Neural progenitor cell (in vitro differentiated cells): ENCODE measurements around the gene ATP6V0D1. TPM values are rescaled to one million over a fixed set of nuclear protein-coding genes. Genes with fewer than 3 reads are reported as not detected.

Experiments
- DNase-seq: peaks from one replicate; pipeline ENCODE4 v3.0.0-alpha.2; 2016; ENCODE audit warnings: low spot score
- H2AFZ ChIP-seq: fragments of 200-600 bp; sonication (generic); replicated peaks from 2 replicates; pipeline ENCODE4 v1.6.1; 2016; ENCODE audit warnings: antibody characterized with exemption
- H3F3A ChIP-seq: fragments of 200-600 bp; sonication (generic); 2 replicates; pipeline ENCODE4 v1.6.1; 2016; ENCODE audit warnings: antibody characterized with exemption, low read depth
- H3K27ac ChIP-seq: fragments of 200-600 bp; sonication (generic); 2 replicates; pipeline ENCODE4 v1.5.1; 2016; ENCODE audit warnings: mild to moderate bottlenecking
- H3K27me3 ChIP-seq: fragments of 200-600 bp; sonication (generic); 2 replicates; pipeline ENCODE4 v1.6.1; 2016; ENCODE audit warnings: mild to moderate bottlenecking, moderate library complexity
- H3K36me3 ChIP-seq: fragments of 200-600 bp; sonication (generic); 2 replicates; pipeline ENCODE4 v1.5.1; 2016
- H3K4me1 ChIP-seq: fragments of 200-600 bp; sonication (generic); 2 replicates; pipeline ENCODE4 v1.6.1; 2016; ENCODE audit warnings: mixed run types
- H3K4me2 ChIP-seq: fragments of 200-600 bp; sonication (generic); 2 replicates; pipeline ENCODE4 v1.6.1; 2016
- H3K4me3 ChIP-seq: fragments of 200-600 bp; sonication (generic); 2 replicates; pipeline ENCODE4 v1.5.1; 2016
- H3K79me2 ChIP-seq: fragments of 200-600 bp; sonication (generic); 2 replicates; pipeline ENCODE4 v1.6.1; 2016; ENCODE audit warnings: low read depth
- H3K9ac ChIP-seq: fragments of 200-600 bp; sonication (generic); 2 replicates; pipeline ENCODE4 v1.6.1; 2016
- H3K9me3 ChIP-seq: fragments of 200-600 bp; sonication (generic); 2 replicates; pipeline ENCODE4 v1.5.1; 2016; ENCODE audit warnings: low read depth
- H4K20me1 ChIP-seq: fragments of 200-600 bp; sonication (generic); 2 replicates; pipeline ENCODE4 v1.6.1; 2016; ENCODE audit warnings: low read depth
- H3K27ac Mint-ChIP-seq: 3 replicates; pipeline ENCODE4 v1.8.0; 2021; ENCODE audit warnings: mixed read lengths
- H3K27me3 Mint-ChIP-seq: 2 replicates; pipeline ENCODE4 v1.8.0; 2022; ENCODE audit warnings: low read depth, mild to moderate bottlenecking, inconsistent platforms, moderate library complexity, mixed read lengths; ENCODE audit not compliant: insufficient read depth
- H3K36me3 Mint-ChIP-seq: 3 replicates; pipeline ENCODE4 v1.8.0; 2021; ENCODE audit warnings: mixed read lengths
- H3K4me1 Mint-ChIP-seq: 3 replicates; pipeline ENCODE4 v1.8.0; 2021; ENCODE audit warnings: mixed read lengths
- H3K4me3 Mint-ChIP-seq: 3 replicates; pipeline ENCODE4 v1.8.0; 2021; ENCODE audit warnings: mild to moderate bottlenecking, moderate library complexity, mixed read lengths
- H3K9me3 Mint-ChIP-seq: 3 replicates; pipeline ENCODE4 v1.8.0; 2020; ENCODE audit warnings: mixed read lengths
- EZH2 ChIP-seq: fragments of 200-600 bp; sonication (generic); IDR thresholded peaks from 2 replicates; pipeline ENCODE4 v1.6.1; 2017; ENCODE audit warnings: antibody characterized with exemption, mild to moderate bottlenecking, moderate library complexity
- EZH2phosphoT487 ChIP-seq: fragments of 200-600 bp; sonication (generic); IDR thresholded peaks from 2 replicates; pipeline ENCODE4 v1.6.1; 2017; ENCODE audit warnings: antibody characterized with exemption
- total RNA-seq: library from RNA; depleted of rRNA; stranded (reverse); fragments of >200 nt; gene quantifications from 2 replicates; pipeline ENCODE4 v1.2.3, GENCODE V29; 2015; ENCODE audit warnings: low replicate concordance
- TF ChIP-seq, protein P1 (sequence below): fragments of 200-600 bp; sonication (generic); IDR thresholded peaks from 2 replicates; pipeline ENCODE4 v1.5.1; 2017; ENCODE audit warnings: antibody characterized with exemption, mild to moderate bottlenecking

ATP6V0D1 gene
- total RNA-seq, 1 donor from 2014 or later = 29.7 TPM

GRCh38 chr16:67449336-67449735 lies 31.6 kb downstream of the ATP6V0D1 start:
- H3K9ac ChIP-seq = no peak overlapping the region
- H3F3A ChIP-seq = no peaks in the 10 kb centered on the region
- no peak for DNase-seq
- Mint-ChIP-seq H3K9me3 (no peaks in the 10 kb centered on the region), H3K27ac (no peak overlapping the region), H3K4me1 (peaks cover 20% of the 10 kb centered on the region), H3K36me3 (peaks cover 14% of the 10 kb centered on the region), H3K4me3 (no peak overlapping the region), H3K27me3 (no peaks in the 10 kb centered on the region)
- H3K4me1 ChIP-seq = no peaks in the 10 kb centered on the region
- H3K27me3 ChIP-seq = no peaks in the 10 kb centered on the region
- no peaks in the 10 kb centered on the region for H3K9me3 ChIP-seq
- H3K4me2 ChIP-seq = no peak overlapping the region
- H3K79me2 ChIP-seq = no peaks in the 10 kb centered on the region
- H3K36me3 ChIP-seq = no peaks in the 10 kb centered on the region
- H3K27ac ChIP-seq = no peak overlapping the region
- H3K4me3 ChIP-seq = no peak overlapping the region
- H2AFZ ChIP-seq = no peak overlapping the region
- TF ChIP-seq EZH2phosphoT487 (no peak), EZH2 (no peak)
- TF ChIP-seq, protein P1, sequence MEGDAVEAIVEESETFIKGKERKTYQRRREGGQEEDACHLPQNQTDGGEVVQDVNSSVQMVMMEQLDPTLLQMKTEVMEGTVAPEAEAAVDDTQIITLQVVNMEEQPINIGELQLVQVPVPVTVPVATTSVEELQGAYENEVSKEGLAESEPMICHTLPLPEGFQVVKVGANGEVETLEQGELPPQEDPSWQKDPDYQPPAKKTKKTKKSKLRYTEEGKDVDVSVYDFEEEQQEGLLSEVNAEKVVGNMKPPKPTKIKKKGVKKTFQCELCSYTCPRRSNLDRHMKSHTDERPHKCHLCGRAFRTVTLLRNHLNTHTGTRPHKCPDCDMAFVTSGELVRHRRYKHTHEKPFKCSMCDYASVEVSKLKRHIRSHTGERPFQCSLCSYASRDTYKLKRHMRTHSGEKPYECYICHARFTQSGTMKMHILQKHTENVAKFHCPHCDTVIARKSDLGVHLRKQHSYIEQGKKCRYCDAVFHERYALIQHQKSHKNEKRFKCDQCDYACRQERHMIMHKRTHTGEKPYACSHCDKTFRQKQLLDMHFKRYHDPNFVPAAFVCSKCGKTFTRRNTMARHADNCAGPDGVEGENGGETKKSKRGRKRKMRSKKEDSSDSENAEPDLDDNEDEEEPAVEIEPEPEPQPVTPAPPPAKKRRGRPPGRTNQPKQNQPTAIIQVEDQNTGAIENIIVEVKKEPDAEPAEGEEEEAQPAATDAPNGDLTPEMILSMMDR = no peak
- peaks cover 10% of the 10 kb centered on the region for H4K20me1 ChIP-seq

DNA sequence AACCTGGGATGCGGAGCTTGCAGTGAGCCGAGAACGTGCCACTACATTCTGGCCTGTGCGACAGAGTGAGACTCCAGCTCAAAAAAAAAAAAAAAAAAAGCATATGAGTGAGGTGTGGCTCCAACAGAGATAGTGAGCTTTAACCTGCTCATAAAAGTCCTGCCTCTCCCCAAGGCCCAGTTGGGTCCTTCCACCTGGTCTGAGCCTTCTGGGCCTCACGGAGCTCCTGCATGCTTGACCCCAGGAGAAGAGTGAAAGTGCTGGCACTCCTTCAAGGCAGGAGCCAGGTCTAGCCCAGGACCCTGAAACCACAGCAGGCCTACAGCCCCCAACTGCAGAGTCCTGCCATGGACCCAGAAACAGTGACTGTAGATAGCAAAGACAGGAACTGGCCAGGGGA lies 32.4 kb downstream of the ATP6V0D1 start:
- Mint-ChIP-seq H3K4me3 (no peak overlapping the region), H3K27ac (no peak overlapping the region), H3K4me1 (peaks cover 13% of the 10 kb centered on the region), H3K36me3 (peaks cover 14% of the 10 kb centered on the region), H3K9me3 (no peaks in the 10 kb centered on the region), H3K27me3 (no peaks in the 10 kb centered on the region)
- H4K20me1 ChIP-seq = peaks cover 6% of the 10 kb centered on the region
- H3K79me2 ChIP-seq = no peaks in the 10 kb centered on the region
- H3K27ac ChIP-seq = no peak overlapping the region
- H3F3A ChIP-seq = no peaks in the 10 kb centered on the region
- H3K36me3 ChIP-seq = no peaks in the 10 kb centered on the region
- no peak overlapping the region for H2AFZ ChIP-seq
- TF ChIP-seq EZH2 = no peak
- TF ChIP-seq, protein P1 = no peak
- TF ChIP-seq EZH2phosphoT487 = no peak
- no peak overlapping the region for H3K4me3 ChIP-seq
- no peak overlapping the region for H3K4me2 ChIP-seq
- no peaks in the 10 kb centered on the region for H3K27me3 ChIP-seq
- H3K9me3 ChIP-seq = no peaks in the 10 kb centered on the region
- DNase-seq = no peak
- H3K4me1 ChIP-seq = no peaks in the 10 kb centered on the region
- H3K9ac ChIP-seq = no peak overlapping the region

- Histone ChIP-seq H3K36me3 (no peaks in the 10 kb centered on the region), H3K9me3 (no peaks in the 10 kb centered on the region), H3K4me1 (no peaks in the 10 kb centered on the region), H3K27ac (no peak overlapping the region), H2AFZ (no peak overlapping the region), H3K79me2 (no peaks in the 10 kb centered on the region), H3K4me3 (no peak overlapping the region), H3K4me2 (no peak overlapping the region), H3K27me3 (no peaks in the 10 kb centered on the region), H3K9ac (no peak overlapping the region), H4K20me1 (peaks cover 6% of the 10 kb centered on the region), H3F3A (no peaks in the 10 kb centered on the region)
- H3K9me3 Mint-ChIP-seq = no peaks in the 10 kb centered on the region
- H3K4me3 Mint-ChIP-seq = no peak overlapping the region
- no peaks in the 10 kb centered on the region for H3K27me3 Mint-ChIP-seq
- peaks cover 10% of the 10 kb centered on the region for H3K36me3 Mint-ChIP-seq
- peaks cover 9% of the 10 kb centered on the region for H3K4me1 Mint-ChIP-seq
- TF ChIP-seq, protein P1 = peak; percentile 36
- TF ChIP-seq EZH2phosphoT487 = no peak
- no peak for TF ChIP-seq EZH2
- no peak overlapping the region for H3K27ac Mint-ChIP-seq
- DNase-seq = no peak
Measured at GRCh38 chr16:67447508-67448076, 33.4 kb downstream of the ATP6V0D1 start.
